ENCODE data around the gene PTGES3.

DNA sequence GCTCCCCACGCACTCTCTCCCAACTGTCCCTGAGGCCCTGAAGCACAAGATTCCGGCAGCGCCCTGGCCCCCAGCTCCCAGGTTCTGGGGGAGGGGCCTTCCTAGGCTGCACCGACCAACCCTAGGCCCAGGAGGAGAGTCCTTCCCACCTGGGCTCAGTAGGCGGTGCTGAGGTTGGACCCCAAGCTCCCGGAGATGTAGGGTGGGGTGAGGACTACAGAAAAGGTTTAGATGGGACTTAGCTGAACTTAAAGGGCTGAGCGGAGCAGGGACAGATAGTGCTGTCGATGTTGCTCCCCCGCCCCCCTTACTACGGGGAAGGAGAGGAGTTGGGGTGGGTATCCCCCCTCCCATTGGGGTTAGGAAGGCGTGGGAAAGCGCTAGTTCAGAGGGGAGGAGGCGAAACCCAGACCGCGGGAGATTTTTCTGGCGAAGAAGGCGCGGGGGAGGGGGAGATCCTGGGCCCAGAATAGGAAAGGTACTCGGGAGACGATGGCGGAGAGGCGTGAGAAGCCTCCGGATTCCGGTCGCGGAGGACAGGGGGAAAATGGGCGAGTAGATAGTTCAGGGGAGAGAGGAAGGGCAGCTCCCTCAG lies 53.7 kb downstream of the PTGES3 start:
- TF ChIP-seq CTCF (IDR thresholded peaks at IDR 0.05) (no peak), POLR2A (IDR thresholded peaks at IDR 0.05) (peak; percentile 35 to 65)
